Putamen (tissue), 1 donor: Measurements from ENCODE around the gene COPG1.
"Not testable (repeated sequence)": the region's sequence is repeated elsewhere in the genome, so short reads cannot be mapped to it uniquely, and the experiment has no call there.

Experiments used
- DNase-seq: peaks from one replicate; pipeline ENCODE4 v3.0.0-alpha.2; 2016; ENCODE audit warnings: low spot score

Gene COPG1

DNA sequence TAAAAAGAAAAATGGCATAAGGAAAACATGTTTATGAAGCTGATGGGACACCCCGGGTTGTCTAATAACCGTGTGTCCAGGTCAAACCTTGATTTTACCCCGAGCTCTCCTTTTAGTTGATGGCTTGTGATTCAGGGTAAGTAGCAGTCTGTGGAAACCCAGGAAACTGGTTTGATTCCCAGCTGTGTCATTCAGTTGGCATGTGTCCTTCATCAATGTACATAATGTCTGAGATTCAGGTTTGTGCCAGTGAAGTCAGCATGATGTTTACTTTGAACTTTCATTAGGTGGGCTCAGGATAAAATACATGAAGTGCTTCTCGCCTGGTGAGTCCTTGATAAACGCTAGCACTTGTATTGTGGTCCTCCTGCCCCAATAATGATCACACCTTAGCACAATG lies 4.3 kb upstream of the COPG1 start:
- no peak for DNase-seq

- peak; percentile 78 for DNase-seq
These were observed 3.6 kb upstream of the COPG1 start for GRCh38 chr3:129245641-129246306.

DNA sequence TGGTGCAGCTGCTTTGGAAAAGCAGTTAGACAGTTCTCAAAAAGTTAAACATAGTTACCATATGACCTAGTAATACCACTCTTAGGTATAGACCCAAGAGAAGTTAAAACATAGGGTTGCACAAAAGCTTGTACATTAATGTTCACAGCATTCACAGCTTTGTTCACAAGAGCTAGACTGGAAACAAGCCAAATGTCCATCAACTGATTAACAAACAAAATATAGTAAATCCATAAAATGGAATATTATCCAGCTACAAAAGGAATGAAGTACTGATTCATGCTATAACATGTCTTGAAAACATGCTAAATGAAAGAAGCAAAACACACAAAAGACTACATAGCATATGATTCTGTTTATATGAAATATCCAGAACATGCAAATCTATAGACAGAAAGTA lies 2.8 kb upstream of the COPG1 start:
- DNase-seq = no peak

GRCh38 chr3:129248286-129248979 lies 973 bp upstream of the COPG1 start:
- DNase-seq = no peak

DNA sequence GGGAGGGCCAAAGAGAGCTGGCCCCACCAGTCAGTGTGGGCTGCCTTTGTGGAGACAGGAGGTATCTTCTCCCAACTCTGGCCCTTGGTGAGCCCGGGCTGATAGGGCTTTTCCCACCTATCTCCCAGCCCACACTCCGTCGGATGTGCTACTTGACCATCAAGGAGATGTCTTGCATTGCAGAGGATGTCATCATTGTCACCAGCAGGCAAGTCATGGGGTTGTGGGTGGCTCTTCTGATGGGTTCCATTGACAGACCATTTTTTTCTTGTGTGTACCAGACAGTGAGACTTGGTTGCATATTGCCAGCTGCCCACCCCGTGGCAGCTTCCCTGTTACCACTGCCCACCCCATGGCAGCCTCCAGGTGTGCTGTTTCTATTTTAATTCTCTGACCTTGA lies 3.3 kb downstream of the COPG1 start:
- no peak for DNase-seq

GRCh38 chr3:129254536-129255230 lies 5.3 kb downstream of the COPG1 start:
- no peak for DNase-seq

DNA sequence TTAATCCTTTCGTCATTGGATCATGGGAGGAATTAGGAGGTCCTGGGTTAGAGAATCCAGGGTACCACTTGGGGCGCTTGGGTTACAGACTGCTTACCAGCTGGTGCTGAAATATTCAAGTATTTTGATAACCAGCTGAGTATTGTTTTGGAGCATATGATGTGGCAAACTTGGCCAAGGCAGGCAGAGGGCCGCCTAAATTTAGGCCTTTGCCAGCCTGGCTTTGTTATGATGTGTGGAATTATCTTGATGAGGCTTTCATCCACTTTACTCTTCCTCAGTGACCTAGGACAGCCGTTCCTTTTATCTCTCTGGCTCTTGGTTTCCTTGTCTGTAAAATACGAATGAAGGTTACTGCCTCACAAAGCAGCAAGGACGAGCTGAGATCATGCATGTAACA lies 6.9 kb downstream of the COPG1 start:
- DNase-seq = no peak

DNA sequence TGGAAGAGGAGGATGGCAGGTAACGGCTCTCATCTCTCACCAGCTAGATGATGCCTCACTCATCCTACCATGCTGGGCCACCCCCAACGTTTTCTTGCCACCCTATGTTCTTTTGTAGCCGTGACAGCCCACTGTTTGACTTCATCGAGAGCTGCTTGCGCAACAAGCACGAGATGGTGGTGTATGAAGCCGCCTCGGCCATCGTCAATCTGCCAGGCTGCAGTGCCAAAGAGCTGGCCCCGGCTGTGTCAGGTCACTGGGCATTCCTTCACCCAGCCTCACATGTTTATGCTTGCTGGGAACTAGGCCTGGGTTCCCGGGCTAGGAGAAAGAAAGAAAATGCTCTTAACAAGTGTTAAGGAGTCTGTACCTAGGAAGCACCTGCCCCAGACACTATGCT lies 8.2 kb downstream of the COPG1 start:
- DNase-seq = no peak

- no peak for DNase-seq
These were observed 10.4 kb downstream of the COPG1 start for GRCh38 chr3:129259612-129260477.

DNA sequence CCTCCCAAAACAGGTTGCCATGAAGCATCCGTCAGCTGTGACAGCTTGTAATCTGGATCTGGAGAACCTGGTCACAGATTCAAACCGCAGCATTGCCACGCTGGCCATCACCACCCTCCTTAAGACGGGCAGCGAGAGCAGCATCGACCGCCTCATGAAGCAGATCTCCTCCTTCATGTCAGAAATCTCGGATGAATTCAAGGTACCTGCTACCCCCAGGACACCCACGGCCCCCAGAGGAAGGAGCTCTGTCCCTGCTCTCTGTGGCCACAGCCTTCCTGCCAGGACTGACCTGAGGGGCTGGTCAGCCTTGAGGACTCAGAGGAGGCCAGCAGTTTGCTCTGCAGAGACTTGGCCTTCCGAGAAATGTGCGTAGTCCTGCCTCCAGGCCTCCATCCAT lies 11.2 kb downstream of the COPG1 start:
- DNase-seq = no peak

DNA sequence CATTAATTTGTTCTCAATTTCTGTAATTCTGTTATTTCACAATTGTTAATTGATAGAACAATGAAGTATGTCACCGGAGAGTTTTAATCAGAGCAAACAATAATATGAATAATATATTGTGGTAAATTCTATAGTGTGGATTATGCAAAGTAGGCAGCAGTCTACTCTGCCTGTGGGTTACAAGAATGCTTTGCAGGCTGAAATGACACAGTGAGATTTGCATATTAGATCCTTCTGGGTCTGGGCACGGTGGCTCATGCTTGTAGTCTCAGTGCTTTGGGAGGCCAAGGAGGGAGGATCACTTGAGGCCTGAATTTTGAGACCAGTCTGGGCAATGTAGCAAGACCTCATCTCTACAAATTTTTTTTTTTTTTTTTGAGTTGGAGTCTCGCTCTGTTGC lies 12.5 kb downstream of the COPG1 start:
- DNase-seq = no peak

DNA sequence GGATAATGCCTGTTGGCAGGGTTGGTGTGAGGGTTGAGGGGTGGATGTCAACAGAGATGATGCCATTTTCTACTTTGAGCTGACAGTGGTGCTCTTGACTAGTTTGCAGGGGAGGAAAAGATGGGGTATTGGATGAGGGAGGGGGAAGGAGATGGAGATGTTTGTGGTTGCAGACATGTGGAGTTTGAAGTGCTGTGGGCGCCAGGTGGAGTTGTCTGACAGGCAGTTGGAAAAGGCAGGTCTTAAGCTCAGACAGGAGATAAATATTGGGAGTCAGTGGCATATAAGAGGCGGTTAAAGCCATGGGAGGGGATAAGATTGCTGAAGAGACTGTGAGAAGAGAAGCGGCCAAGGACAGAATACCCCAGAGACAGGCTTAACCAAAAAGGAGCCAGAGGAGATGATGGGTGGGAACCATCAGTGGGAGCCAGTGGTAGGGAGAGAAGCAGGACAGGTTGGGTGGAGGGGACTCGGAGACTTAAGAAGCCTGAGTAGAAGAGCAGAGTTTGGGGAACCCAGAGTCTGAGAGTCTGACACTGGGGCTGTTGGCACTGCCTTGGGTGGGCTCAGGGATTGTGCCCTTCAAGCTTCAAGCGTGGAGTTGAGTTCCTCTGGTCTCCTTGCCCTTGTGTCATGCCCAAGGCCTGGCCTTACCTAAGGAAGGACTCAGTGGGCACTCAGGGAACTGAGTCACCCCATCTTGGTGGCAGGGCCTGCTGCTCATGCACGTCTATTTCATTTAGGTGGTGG lies 13.9 kb downstream of the COPG1 start:
- no peak for DNase-seq

DNA sequence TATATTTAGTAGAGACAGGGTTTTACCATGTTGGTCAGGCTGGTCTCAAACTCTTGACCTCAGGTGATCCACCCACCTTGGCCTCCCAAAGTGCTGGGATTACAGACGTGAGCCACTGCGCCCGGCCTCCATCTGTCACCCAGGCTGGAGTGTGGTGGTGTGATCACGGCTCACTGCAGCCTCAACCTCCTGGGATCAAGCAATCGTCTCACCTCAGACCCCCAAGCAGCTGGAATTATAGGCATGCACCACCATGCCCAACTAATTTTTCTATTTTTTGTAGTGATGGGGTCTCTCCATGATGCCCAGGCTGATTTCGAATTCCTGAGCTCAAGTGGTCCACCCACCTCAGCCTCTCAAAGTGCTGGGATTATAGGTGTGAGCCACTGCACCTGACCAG lies 15.6 kb downstream of the COPG1 start:
- DNase-seq = not testable (repeated sequence)

- DNase-seq = no peak
These were observed 17.2 kb downstream of the COPG1 start for GRCh38 chr3:129266651-129267050.

- no peak for DNase-seq
These were observed 19.0 kb downstream of the COPG1 start for GRCh38 chr3:129268396-129268795.

GRCh38 chr3:129271674-129272073 lies 22.3 kb downstream of the COPG1 start:
- no peak for DNase-seq

- no peak for DNase-seq
These were observed 27.0 kb downstream of the COPG1 start for GRCh38 chr3:129276385-129276784.

GRCh38 chr3:129277829-129278271 lies 28.4 kb downstream of the COPG1 start:
- DNase-seq = peak; percentile 8

DNA sequence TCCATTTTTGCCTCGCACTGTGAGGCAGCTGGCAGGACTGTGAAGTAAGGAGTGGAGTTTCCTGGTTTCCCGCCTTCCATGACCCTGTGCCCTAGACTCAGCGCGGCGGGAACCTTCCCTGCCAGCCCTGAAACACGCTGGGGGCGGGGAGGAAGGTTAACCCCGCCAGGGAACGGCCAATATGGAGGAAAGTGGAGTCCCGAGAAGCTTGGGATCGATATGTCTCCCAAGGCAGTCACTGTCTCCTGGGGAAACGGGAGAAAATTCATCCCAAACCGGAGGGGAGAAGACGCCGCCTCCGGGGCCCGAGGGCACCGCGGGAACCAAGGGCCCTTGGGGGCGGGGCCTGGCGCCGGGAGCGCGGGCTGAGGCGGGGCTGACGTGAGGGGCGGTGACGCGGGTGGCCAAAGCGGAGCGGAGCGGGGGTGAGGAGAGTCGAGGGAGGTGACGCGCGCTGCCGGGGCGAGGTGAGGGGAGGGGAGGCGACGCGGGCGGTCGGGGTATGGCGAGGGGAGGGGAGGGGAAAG lies 29.1 kb downstream of the COPG1 start, which contains the start of gene HMCES:
HMCES (plus strand) TSS at position 432 of the 527 bp plus-strand sequence. CDS start 863 bp downstream, outside the sequence.
- DNase-seq = peak; percentile 91

DNA sequence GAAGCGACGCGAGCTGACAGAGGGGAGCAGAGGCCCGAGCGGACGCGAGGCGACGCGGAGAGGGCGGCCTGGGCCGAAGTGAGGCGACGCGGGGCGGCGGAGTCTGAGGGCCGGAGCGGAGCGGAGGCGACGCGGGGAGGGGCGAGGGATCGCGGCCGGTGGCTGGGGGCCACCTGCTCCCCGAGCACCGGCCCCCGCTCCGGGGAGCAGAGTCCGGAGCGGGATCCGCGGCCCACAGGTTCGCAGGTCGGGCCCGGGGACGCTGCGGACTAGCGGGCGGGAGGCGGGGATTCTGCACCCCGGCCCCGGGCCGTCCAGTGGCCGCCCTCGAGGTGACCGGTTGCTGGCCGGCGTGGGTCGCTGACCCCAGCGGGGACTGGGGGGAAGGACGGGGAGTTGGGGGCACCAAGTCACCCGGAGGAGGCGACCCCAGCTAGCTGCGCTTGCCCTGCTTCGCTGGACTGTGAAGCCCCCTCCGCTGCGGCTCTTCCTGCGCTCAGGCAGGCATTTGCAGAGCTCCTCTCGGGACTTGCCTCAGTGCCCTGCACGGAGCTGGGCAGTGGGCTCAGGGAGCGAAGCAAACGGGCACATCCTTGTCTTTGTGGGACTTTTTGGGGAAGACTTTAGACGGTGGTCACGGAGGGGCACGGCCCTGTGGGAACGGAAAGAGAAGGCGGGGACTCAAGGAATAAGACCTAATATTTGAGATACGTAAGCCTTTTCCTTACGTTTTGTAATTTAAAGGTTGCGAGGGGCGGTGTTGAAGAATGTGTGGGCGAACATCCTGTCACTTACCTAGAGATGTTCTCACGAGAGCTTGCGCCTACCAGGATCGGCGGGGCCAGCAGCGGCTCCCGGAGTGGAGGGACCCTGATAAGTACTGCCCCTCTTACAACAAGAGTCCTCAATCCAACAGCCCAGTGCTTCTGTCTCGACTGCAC lies 29.8 kb downstream of the COPG1 start:
- peak; percentile 23 for DNase-seq
